PC-9 (cell line): Measurements from ENCODE around the gene MLKL.

Source experiments
- EZH2 ChIP-seq: fragments of 200-600 bp; sonication (generic); IDR thresholded peaks from 2 replicates; pipeline ENCODE4 v1.8.0; 2017; ENCODE audit warnings: antibody characterized with exemption, low read depth
- TF ChIP-seq, protein P1 (sequence below): fragments of 200-600 bp; sonication (generic); conservative IDR thresholded peaks from 2 replicates; pipeline ENCODE4 v1.6.1; 2017; ENCODE audit warnings: mixed run types, antibody characterized with exemption, mild to moderate bottlenecking, moderate library complexity

DNA sequence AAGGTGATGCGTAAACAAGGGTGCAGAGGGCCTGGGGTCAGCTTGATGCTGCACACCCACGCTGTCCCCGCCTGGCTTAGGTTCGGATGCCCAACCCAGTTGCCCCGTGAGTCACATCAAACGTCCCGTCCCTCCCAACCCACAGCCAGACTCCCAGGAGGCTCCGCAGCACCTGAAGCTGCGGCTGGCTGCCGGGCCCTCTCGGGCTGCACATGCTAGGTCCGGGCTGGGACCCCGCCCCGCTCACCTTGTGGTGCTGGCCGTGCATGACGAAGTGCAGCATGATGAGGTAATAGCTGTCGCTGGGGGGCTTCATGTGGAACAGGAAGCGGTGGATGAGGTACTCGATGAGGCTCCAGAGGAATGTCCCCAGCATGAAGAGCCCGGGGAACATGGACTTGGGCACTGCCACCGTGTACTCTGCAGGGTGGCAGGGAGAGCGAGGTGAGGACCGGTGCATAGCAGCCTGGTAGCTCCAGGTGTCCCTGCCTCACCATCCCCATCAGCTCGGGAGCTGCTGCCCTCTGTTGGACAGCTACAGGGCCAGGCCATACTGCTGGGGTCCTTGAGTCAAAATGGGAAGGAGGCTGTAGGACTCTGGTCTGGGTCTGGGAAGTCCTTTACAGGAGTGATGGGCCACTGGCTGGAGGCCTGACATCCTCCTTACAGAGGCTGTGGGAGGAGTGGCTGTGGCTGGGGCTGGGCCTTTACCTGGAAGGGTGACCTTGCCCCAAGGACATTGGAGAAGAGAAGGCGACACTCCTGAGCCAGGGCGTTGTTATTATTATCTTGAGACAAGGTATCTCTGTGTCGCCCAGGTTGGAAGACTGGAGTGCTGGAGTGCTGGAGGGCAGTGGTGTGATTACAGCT, 18.3 kb upstream of the MLKL start:
- TF ChIP-seq, protein P1, sequence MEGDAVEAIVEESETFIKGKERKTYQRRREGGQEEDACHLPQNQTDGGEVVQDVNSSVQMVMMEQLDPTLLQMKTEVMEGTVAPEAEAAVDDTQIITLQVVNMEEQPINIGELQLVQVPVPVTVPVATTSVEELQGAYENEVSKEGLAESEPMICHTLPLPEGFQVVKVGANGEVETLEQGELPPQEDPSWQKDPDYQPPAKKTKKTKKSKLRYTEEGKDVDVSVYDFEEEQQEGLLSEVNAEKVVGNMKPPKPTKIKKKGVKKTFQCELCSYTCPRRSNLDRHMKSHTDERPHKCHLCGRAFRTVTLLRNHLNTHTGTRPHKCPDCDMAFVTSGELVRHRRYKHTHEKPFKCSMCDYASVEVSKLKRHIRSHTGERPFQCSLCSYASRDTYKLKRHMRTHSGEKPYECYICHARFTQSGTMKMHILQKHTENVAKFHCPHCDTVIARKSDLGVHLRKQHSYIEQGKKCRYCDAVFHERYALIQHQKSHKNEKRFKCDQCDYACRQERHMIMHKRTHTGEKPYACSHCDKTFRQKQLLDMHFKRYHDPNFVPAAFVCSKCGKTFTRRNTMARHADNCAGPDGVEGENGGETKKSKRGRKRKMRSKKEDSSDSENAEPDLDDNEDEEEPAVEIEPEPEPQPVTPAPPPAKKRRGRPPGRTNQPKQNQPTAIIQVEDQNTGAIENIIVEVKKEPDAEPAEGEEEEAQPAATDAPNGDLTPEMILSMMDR, result no peak
- no peak for TF ChIP-seq EZH2
